ENCODE measurements around the gene SUPT3H. TPM values are rescaled to one million over a fixed set of nuclear protein-coding genes. Genes with fewer than 3 reads are reported as not detected.

SUPT3H gene
- polyA plus RNA-seq, 1 donor (not counting 4 experiments of a cell fraction or from before 2014, with no cell fraction given): 7.6 TPM

- H3K36me3 ChIP-seq (ENCODE audit: control insufficient read depth in 2 of 2, extremely low read depth in 1 of 2, insufficient read depth in 2 of 2, low read length in 2 of 2): no peaks in the 10 kb centered on the region
- H3K4me1 ChIP-seq (ENCODE audit: control insufficient read depth, extremely low read depth, insufficient read depth, low read length): no peaks in the 10 kb centered on the region
- H3K9me1 ChIP-seq (ENCODE audit: control insufficient read depth, extremely low read depth, insufficient read depth, low read length): no peaks in the 10 kb centered on the region
- H3K9ac ChIP-seq (ENCODE audit: control insufficient read depth, extremely low read depth, insufficient read depth, low read length): no peak overlapping the region
- dilution Hi-C loops (cut with MboI; ENCODE audit: extremely low pct_ligation_motif_present, low sequenced_read_pairs): no loop called here
- no peak overlapping the region for H3K27ac ChIP-seq (ENCODE audit: control insufficient read depth, insufficient read depth, low read length)
- no peak overlapping the region for H3K4me2 ChIP-seq (ENCODE audit: control insufficient read depth, extremely low read depth, insufficient read depth, low read depth, low read length)
- no peak overlapping the region for H3K4me3 ChIP-seq (ENCODE audit: control insufficient read depth in 2 of 3, extremely low read depth in 1 of 3, insufficient read depth in 2 of 3, low read depth in 1 of 3, low read length in 3 of 3)
- DNase-seq (ENCODE audit: low read depth, low spot score): no peak
- no peak overlapping the region for H2AFZ ChIP-seq (ENCODE audit: control insufficient read depth, low read length)
- H3K9me3 ChIP-seq (ENCODE audit: control insufficient read depth, low read depth, low read length): peaks cover 5% of the 10 kb centered on the region
- no peaks in the 10 kb centered on the region for H3K79me2 ChIP-seq (ENCODE audit: control insufficient read depth, insufficient read depth, low read length)
- no peaks in the 10 kb centered on the region for H4K20me1 ChIP-seq (ENCODE audit: control insufficient read depth, extremely low read depth, insufficient read depth, low read length)
- no peak for FAIRE-seq
- no peaks in the 10 kb centered on the region for H3K27me3 ChIP-seq (ENCODE audit: control insufficient read depth, extremely low read depth, insufficient read depth, low read length)
- TF ChIP-seq EZH2 (IDR thresholded peaks at IDR 0.05; ENCODE audit: low read length): no peak
- no peak for TF ChIP-seq CTCF (optimal IDR thresholded peaks at IDR 0.05 in 1 of 3, IDR thresholded peaks at IDR 0.05 in 1 of 3, conservative IDR thresholded peaks at IDR 0.05 in 1 of 3; ENCODE audit: extremely low read depth in 1 of 3, insufficient read depth in 2 of 3, low read length in 3 of 3)
Observed at GRCh38 chr6:44788387-44788981, 589.2 kb downstream of the SUPT3H start.

- no peak for DNase-seq (ENCODE audit: low read depth, low spot score)
- H3K4me2 ChIP-seq (ENCODE audit: control insufficient read depth, extremely low read depth, insufficient read depth, low read depth, low read length): no peak overlapping the region
- dilution Hi-C loops (cut with MboI; ENCODE audit: extremely low pct_ligation_motif_present, low sequenced_read_pairs): no loop called here
- no peaks in the 10 kb centered on the region for H3K36me3 ChIP-seq (ENCODE audit: control insufficient read depth in 2 of 2, extremely low read depth in 1 of 2, insufficient read depth in 2 of 2, low read length in 2 of 2)
- H3K9me1 ChIP-seq (ENCODE audit: control insufficient read depth, extremely low read depth, insufficient read depth, low read length): no peaks in the 10 kb centered on the region
- no peaks in the 10 kb centered on the region for H3K79me2 ChIP-seq (ENCODE audit: control insufficient read depth, insufficient read depth, low read length)
- H3K9ac ChIP-seq (ENCODE audit: control insufficient read depth, extremely low read depth, insufficient read depth, low read length): no peak overlapping the region
- no peak overlapping the region for H3K4me3 ChIP-seq (ENCODE audit: control insufficient read depth in 2 of 3, extremely low read depth in 1 of 3, insufficient read depth in 2 of 3, low read depth in 1 of 3, low read length in 3 of 3)
- FAIRE-seq: no peak
- no peaks in the 10 kb centered on the region for H3K27me3 ChIP-seq (ENCODE audit: control insufficient read depth, extremely low read depth, insufficient read depth, low read length)
- H2AFZ ChIP-seq (ENCODE audit: control insufficient read depth, low read length): no peak overlapping the region
- H4K20me1 ChIP-seq (ENCODE audit: control insufficient read depth, extremely low read depth, insufficient read depth, low read length): no peaks in the 10 kb centered on the region
- H3K9me3 ChIP-seq (ENCODE audit: control insufficient read depth, low read depth, low read length): peaks cover 5% of the 10 kb centered on the region
- no peak overlapping the region for H3K27ac ChIP-seq (ENCODE audit: control insufficient read depth, insufficient read depth, low read length)
- H3K4me1 ChIP-seq (ENCODE audit: control insufficient read depth, extremely low read depth, insufficient read depth, low read length): no peaks in the 10 kb centered on the region
- TF ChIP-seq CTCF (optimal IDR thresholded peaks at IDR 0.05 in 1 of 3, IDR thresholded peaks at IDR 0.05 in 1 of 3, conservative IDR thresholded peaks at IDR 0.05 in 1 of 3; ENCODE audit: extremely low read depth in 1 of 3, insufficient read depth in 2 of 3, low read length in 3 of 3): no peak
Observed at GRCh38 chr6:44787254-44787834, 590.4 kb downstream of the SUPT3H start.
